Left forelimb (tissue), 1 donor: ENCODE results near the gene KRTAP3-1.
"Not testable (repeated sequence)": the region's sequence is repeated elsewhere in the genome, so short reads cannot be mapped to it uniquely, and the experiment has no call there.

Experiments
- DNase-seq: peaks from one replicate; pipeline ENCODE4 v3.0.0-alpha.2; 2018; ENCODE audit warnings: low spot score

Gene KRTAP3-1

DNA sequence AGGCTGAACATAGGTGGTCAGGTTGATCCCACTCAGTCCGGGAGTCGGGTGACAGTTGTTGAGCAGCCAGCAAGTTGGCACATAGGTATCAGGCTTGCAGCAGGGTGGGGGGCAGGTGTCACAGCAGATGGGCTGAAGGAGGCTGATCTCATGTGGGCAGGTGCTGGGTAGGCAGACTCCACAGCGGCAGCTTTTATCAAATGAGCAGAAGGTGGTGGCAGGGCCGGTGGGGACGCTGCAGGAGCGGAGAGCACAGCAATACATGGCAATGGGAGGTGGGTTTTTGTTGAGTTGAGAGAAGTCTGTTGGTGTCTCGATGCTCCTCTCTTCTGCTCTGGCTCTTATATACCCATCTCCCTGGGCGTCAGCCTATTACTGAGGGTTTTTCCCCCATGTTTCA lies at the start of gene KRTAP3-1:
Gene KRTAP3-1 (minus strand): TSS at position 318 of the 400 bp plus-strand sequence. CDS start 54 bp downstream, at position 264.
- no peak for DNase-seq

DNA sequence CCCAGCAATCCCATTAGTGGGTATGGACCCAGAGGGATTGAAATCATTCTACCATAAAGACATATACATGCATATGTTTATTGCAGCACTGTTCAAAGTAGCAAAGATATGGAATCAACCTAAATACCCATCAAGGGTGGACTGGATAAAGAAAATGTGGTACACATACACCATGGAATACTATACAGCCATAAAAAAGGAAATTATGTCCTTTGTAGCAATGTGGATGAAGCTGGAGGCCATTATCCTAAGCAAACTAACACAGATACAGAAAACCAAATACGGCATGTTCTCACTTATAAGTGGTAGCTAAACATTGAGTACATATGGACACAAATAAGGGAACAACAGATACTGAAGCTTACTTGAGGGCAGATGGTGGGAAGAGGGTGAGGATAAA lies 48.6 kb upstream of the KRTAP3-1 start:
- no peak for DNase-seq

DNA sequence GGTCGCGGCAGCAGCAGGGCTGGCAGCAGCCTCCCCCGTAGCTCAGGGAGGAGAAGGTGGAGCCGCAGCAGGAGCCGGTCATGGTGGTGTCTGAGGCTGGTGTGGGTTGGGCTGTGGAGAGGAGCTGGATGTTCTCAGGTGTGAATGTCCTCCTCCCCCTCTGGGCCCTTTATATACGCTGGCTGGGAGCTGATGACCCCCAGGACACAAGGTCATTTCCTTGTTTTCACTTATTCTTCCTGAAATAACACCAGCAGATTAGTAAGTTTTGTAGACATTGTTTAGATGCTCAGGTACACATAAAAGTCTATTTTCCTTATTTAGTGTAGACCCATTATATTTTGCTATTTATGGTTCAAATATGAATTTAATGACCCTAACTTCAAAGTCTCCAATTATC lies 46.2 kb upstream of the KRTAP3-1 start, which contains the start of gene KRTAP2-2:
Gene KRTAP2-2 (minus strand): TSS at position 101 of the 400 bp plus-strand sequence. CDS start 19 bp downstream, at position 82.
- DNase-seq = not testable (repeated sequence)

DNA sequence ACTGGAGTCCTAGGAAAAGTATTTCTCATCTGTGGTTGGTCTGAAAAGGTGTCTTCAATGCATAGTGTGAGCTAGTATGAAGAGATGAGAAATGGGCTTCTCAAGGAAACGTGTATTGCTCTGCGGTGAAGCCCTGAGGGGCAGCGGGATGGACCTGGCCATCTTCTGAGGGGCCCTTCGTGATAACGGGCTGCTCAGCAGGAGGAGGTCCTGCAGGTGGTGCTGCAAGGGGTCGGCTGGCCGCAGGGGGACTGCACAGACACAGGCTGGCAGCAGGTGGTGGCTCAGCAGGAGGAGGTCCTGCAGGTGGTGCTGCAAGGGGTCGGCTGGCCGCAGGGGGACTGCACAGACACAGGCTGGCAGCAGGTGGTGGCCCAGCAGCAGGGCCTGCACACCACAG lies 45.6 kb upstream of the KRTAP3-1 start:
- not testable (repeated sequence) for DNase-seq

- DNase-seq = no peak
These were observed 45.1 kb upstream of the KRTAP3-1 start for GRCh38 chr17:41054025-41054424.

GRCh38 chr17:41052566-41052965 lies 43.6 kb upstream of the KRTAP3-1 start:
- no peak for DNase-seq

DNA sequence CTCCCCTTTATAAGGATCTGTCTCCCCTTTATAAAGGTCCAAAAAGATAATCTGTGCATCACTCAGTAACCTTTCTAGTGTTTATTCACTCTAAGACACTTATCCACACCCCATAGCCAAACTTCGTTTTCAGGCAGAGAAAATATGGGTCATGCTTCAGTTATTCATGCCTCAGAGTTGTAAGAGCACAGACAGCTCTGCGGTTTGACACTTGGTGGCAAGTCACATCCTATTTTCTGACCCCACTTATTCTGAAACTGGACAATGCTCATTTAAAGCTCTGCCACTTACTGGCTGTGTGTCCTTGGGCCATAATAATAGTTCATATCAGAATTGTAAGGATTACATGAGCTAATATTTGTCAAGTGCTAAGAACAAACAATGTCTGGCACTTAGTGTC lies 40.2 kb upstream of the KRTAP3-1 start:
- no peak for DNase-seq

DNA sequence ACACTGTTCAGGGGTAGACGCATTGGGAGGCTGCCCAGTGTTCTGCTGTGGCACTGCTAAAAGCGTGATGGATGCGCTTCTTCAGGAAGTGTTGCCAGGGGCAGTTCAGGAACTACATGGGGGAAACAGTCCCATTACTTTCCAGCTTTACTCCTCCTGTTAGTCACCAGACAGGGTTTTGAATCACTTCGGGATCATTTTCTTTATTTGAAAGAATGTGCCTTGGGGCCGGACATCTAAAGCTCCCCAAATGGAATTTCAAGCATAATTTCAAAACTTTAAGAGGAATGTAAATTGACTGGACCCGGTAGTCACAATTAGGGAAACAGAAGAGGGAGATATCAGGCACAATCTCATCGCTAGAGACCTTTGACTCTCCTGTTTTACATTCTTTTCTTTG lies 39.5 kb upstream of the KRTAP3-1 start:
- no peak for DNase-seq

- DNase-seq = not testable (repeated sequence)
These were observed 38.0 kb upstream of the KRTAP3-1 start, which contains the start of gene KRTAP2-1 for GRCh38 chr17:41046735-41047465. Gene KRTAP2-1 (minus strand): TSS chr17:41047316. CDS start chr17:41047267, 49 bp downstream.

DNA sequence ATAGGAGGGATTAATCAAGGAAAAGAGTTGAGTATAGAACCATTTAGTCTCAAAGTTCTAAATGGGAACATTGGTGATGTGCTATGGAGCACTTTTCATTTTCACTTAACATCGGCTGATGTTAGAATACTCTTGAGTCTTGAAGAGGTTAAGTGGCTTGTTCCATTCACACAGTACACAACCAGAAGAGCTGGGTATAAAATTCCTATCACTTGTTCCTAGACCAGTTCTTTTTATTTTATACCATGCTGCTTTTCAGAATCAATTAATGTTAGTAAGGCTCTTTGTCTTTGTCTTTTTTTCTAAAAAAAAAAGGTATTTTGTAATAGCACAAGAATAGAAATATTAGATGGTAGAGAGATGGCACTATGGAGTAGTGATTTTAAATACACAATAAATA lies 34.0 kb upstream of the KRTAP3-1 start:
- no peak for DNase-seq

- DNase-seq = peak; percentile 65
These were observed 32.0 kb upstream of the KRTAP3-1 start, which contains the start of gene KRTAP1-1 for GRCh38 chr17:41040783-41041571. Gene KRTAP1-1 (minus strand): TSS chr17:41041450. CDS start chr17:41041397, 53 bp downstream.

DNA sequence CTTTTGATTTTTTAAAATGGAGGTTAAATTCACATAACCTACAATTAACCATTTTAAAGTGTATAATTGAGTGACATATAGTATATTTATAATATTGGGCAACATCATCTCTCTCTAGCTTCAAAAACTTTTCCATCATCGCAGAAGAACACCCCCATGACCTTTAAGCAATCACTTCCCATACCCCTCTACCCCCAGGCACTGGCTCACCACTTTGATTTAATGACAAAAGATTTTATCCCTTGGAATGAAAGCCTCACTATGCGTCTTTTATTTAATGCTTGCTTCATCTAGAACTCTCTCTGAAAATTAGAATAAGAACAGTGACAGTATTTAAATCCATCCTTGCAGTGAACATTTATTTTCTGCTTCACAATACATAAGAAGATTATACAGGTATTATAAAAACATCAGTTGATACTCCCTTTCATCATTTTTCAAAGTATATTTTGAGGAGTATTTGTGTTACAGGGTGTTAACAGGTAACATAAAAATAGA lies 29.0 kb upstream of the KRTAP3-1 start:
- DNase-seq = no peak

DNA sequence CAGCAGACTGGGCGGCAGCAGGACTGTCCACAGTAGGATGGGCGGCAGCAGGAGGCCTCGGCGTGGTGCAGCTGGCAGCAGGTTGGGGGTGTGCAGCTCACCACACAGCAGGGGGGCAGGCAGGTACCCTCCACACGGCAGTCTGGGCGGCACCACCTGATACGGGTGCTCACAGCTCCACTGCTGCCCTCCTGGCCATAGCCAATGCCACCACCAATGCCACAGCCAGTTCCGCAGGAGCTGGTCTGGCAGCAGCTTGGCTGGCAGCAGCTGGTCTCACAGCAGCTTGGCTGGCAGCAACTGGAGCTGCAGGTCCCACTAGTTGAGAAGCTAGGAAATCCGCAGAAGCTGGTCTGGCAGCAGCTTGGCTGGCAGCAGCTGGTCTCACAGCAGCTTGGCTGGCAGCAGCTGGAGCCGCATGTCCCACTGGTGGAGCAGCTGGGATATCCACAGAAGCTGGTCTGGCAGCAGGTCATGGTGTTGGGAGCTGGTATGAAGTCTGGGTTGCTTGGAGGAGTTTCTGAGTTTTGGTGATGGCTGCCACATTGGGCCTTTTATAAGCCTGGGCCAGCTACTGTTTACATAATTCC lies 25.5 kb upstream of the KRTAP3-1 start, which contains the start of gene KRTAP1-3:
Gene KRTAP1-3 (minus strand): TSS at position 529 of the 590 bp plus-strand sequence. CDS start 53 bp downstream, at position 476.
- not testable (repeated sequence) for DNase-seq

DNA sequence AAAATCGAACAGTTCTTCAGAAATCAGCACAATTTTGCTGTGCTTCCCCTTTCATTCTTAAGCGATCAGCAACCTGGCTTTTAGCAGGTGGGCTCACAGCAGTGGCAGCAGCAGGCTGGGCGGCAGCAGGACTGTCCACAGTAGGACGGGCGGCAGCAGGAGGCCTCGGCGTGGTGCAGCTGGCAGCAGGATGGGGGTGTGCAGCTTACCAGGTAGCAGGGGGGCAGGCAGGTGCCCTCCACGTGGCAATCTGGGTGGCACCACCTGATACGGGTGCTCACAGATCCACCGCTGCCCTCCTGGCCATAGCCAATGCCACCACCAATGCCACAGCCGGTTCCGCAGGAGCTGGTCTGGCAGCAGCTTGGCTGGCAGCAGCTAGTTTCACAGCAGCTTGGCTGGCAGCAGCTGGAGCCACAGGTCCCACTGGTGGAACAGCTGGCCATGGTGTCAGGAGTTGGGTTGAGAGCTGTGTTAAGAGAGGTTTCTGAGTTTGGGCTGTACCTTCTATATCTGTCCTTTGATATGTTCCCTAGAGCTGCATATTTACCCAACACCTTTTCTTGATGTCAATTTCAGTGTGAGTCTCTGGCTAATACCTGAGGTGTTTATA lies 20.8 kb upstream of the KRTAP3-1 start, which contains the start of gene KRTAP1-4:
Gene KRTAP1-4 (minus strand): TSS at position 563 of the 613 bp plus-strand sequence. CDS start 117 bp downstream, at position 446.
- DNase-seq = no peak

GRCh38 chr17:41026715-41027471 lies 18.0 kb upstream of the KRTAP3-1 start, which contains the start of gene KRTAP1-5:
Gene KRTAP1-5 (minus strand): TSS chr17:41027208. CDS start chr17:41027155, 53 bp downstream.
- DNase-seq = no peak

DNA sequence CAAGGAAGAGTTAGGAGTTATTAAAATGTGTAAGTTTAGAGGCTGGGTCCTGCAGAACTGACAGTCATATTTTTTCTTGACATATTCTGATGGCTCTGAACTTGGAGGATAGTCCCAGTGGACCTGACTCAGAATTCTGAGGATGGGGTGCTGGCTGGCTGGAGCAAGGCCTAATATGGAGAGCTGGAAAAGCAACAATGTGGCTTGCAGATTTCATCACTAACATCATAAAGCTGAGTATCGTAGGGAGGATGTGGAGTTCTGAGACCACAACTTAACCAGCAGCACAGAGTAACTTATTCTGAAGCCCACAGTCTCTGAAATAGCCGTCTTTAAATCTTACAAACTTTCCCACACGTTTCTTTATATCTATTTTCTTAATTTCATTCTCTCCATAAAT lies 15.8 kb upstream of the KRTAP3-1 start:
- DNase-seq = no peak

GRCh38 chr17:41020336-41020735 lies 11.4 kb upstream of the KRTAP3-1 start:
- DNase-seq = no peak

- no peak for DNase-seq
These were observed 10.5 kb upstream of the KRTAP3-1 start for GRCh38 chr17:41019415-41019814.

- no peak for DNase-seq
These were observed 9.6 kb upstream of the KRTAP3-1 start for GRCh38 chr17:41018541-41018940.

GRCh38 chr17:41016578-41017215 lies 7.8 kb upstream of the KRTAP3-1 start:
- DNase-seq = no peak
